NCI-H748 (cell line): ENCODE measurements around the gene PRR20D.
"Not testable (repeated sequence)": the region's sequence is repeated elsewhere in the genome, so short reads cannot be mapped to it uniquely, and the experiment has no call there.

Experiments
- DNase-seq: peaks from one replicate; lab custom pipeline; 2025; ENCODE audit not compliant: unreplicated experiment; lab: John Stamatoyannopoulos, UW

The PRR20D gene

GRCh38 chr13:57160332-57160731 is at the start of gene PRR20D:
PRR20D (plus strand) TSS chr13:57160632; CDS start chr13:57161019, 387 bp downstream.
- not testable (repeated sequence) for DNase-seq

- no peak for DNase-seq
Measured at GRCh38 chr13:57114945-57115344, 45.5 kb upstream of the PRR20D start.

GRCh38 chr13:57123681-57124080 is 36.8 kb upstream of the PRR20D start:
- no peak for DNase-seq

- DNase-seq, result no peak
Measured at GRCh38 chr13:57128909-57129308, 31.5 kb upstream of the PRR20D start.

GRCh38 chr13:57136093-57136492 is 24.3 kb upstream of the PRR20D start:
- DNase-seq, result no peak

- DNase-seq, result no peak
Measured at GRCh38 chr13:57137585-57137984, 22.8 kb upstream of the PRR20D start.

- DNase-seq, result no peak
Measured at GRCh38 chr13:57138988-57139387, 21.4 kb upstream of the PRR20D start.

- DNase-seq, result not testable (repeated sequence)
Measured at GRCh38 chr13:57139781-57140180, 20.7 kb upstream of the PRR20D start.

- not testable (repeated sequence) for DNase-seq
Measured at GRCh38 chr13:57140235-57140968, 20.0 kb upstream of the PRR20D start, which contains the start of gene PRR20A. PRR20A (plus strand) TSS chr13:57140918; CDS start chr13:57141305, 387 bp downstream.

- not testable (repeated sequence) for DNase-seq
Measured at GRCh38 chr13:57147188-57147587, 13.2 kb upstream of the PRR20D start, which contains the start of gene PRR20B. PRR20B (plus strand) TSS chr13:57147488; CDS start chr13:57147875, 387 bp downstream.

GRCh38 chr13:57148106-57148505 is 12.3 kb upstream of the PRR20D start:
- DNase-seq, result not testable (repeated sequence)

- DNase-seq, result not testable (repeated sequence)
Measured at GRCh38 chr13:57153761-57154160, 6.7 kb upstream of the PRR20D start, which contains the start of gene PRR20C. PRR20C (plus strand) TSS chr13:57154061; CDS start chr13:57154448, 387 bp downstream.

- not testable (repeated sequence) for DNase-seq
Measured at GRCh38 chr13:57166897-57167296, 6.5 kb downstream of the PRR20D start, which contains the start of gene PRR20E. PRR20E (plus strand) TSS chr13:57167197; CDS start chr13:57167584, 387 bp downstream.

GRCh38 chr13:57191667-57192066 is 31.2 kb downstream of the PRR20D start:
- no peak for DNase-seq

- DNase-seq, result no peak
Measured at GRCh38 chr13:57212989-57213388, 52.6 kb downstream of the PRR20D start.
